IMR-90 (cell line): ENCODE data around the gene EPGN. TPM values are rescaled to one million over a fixed set of nuclear protein-coding genes. Genes with fewer than 3 reads are reported as not detected.

Experiments
- ATAC-seq: fragments of 200-7000 bp; cut with Tn5 transposase; 2 replicates; pipeline ENCODE4 v1.9.1; 2020; ENCODE audit warnings: low read depth, mild to moderate bottlenecking, moderate library complexity
- BruUV-seq: library from RNA; stranded (reverse); fragments of 400-500 nt; replicated peaks from 2 replicates; lab custom pipeline; 2021; lab: Mats Ljungman, UMichigan
- CTCF ChIA-PET: fragments of 300-600 bp; formaldehyde crosslinking; extraction: SDS; loops from one replicate; lab custom pipeline; 2021; ENCODE audit warnings: antibody characterized with exemption; lab: Yijun Ruan, JAX
- POLR2A ChIA-PET: fragments of 300-600 bp; sonication (Branson Sonifier 250); formaldehyde crosslinking; loops from one replicate; lab custom pipeline; 2022; ENCODE audit warnings: antibody characterized with exemption; ENCODE audit not compliant: unreplicated experiment; lab: Charles Lee
- DNase-seq: peaks from one replicate; pipeline ENCODE4 v3.0.0; 2013
- H2AFZ ChIP-seq: replicated peaks from 2 replicates; pipeline ENCODE3; 2013; ENCODE audit warnings: low read length, mild to moderate bottlenecking; ENCODE audit not compliant: poor library complexity
- H2AK5ac ChIP-seq: 2 replicates; pipeline ENCODE4 v1.6.1; 2013; ENCODE audit warnings: low read depth, low read length, inconsistent platforms
- H2AK9ac ChIP-seq: replicated peaks from 2 replicates; pipeline ENCODE3; 2013; ENCODE audit warnings: mild to moderate bottlenecking, low read depth, low read length, moderate library complexity; ENCODE audit not compliant: poor library complexity
- H2BK120ac ChIP-seq: 2 replicates; pipeline ENCODE4 v1.6.1; 2013; ENCODE audit warnings: low read depth, low read length, inconsistent platforms
- H2BK15ac ChIP-seq: 3 replicates; pipeline ENCODE4 v1.6.1; 2013; ENCODE audit warnings: low read depth, low read length, inconsistent platforms
- H2BK20ac ChIP-seq: 2 replicates; pipeline ENCODE4 v1.6.1; 2013; ENCODE audit warnings: low read depth, mild to moderate bottlenecking, inconsistent platforms, low read length, moderate library complexity
- H2BK5ac ChIP-seq: 2 replicates; pipeline ENCODE4 v1.6.1; 2013; ENCODE audit warnings: mild to moderate bottlenecking, low read depth, low read length, inconsistent platforms; ENCODE audit not compliant: poor library complexity, severe bottlenecking
- H3K14ac ChIP-seq: replicated peaks from 2 replicates; pipeline ENCODE4 v1.6.1; 2013; ENCODE audit warnings: low read depth, low read length, inconsistent platforms
- H3K18ac ChIP-seq: 2 replicates; pipeline ENCODE4 v1.6.1; 2013; ENCODE audit warnings: low read depth, low read length, control low read depth
- H3K23ac ChIP-seq: 2 replicates; pipeline ENCODE4 v1.6.1; 2013; ENCODE audit warnings: low read depth, low read length, inconsistent platforms
- H3K27ac ChIP-seq: 2 replicates; pipeline ENCODE4 v1.5.1; 2013; ENCODE audit warnings: mild to moderate bottlenecking, control low read depth, low read length; ENCODE audit not compliant: insufficient read depth
- H3K27me3 ChIP-seq: 2 replicates; pipeline ENCODE4 v1.6.1; 2013; ENCODE audit warnings: low read length; ENCODE audit not compliant: control insufficient read depth, insufficient read depth
- H3K36me3 ChIP-seq: 2 replicates; pipeline ENCODE4 v1.6.1; 2013; ENCODE audit warnings: low read length, mixed read lengths; ENCODE audit not compliant: control insufficient read depth, insufficient read depth
- H3K4ac ChIP-seq: 2 replicates; pipeline ENCODE4 v1.6.1; 2013; ENCODE audit warnings: low read depth, low read length, inconsistent platforms
- H3K4me1 ChIP-seq: 2 replicates; pipeline ENCODE4 v1.6.1; 2013; ENCODE audit warnings: low read length, mixed read lengths; ENCODE audit not compliant: control insufficient read depth, insufficient read depth
- H3K4me2 ChIP-seq: 2 replicates; pipeline ENCODE4 v1.6.1; 2013; ENCODE audit warnings: low read depth, mild to moderate bottlenecking, control low read depth, low read length, moderate library complexity
- H3K4me3 ChIP-seq: 2 replicates; pipeline ENCODE4 v1.5.1; 2013; ENCODE audit warnings: low read depth, mild to moderate bottlenecking, control low read depth, low read length, moderate library complexity; ENCODE audit not compliant: insufficient read depth
- H3K56ac ChIP-seq: 2 replicates; pipeline ENCODE4 v1.6.1; 2013; ENCODE audit warnings: low read length, inconsistent platforms; ENCODE audit not compliant: insufficient read depth; ENCODE audit errors: extremely low read depth
- H3K79me1 ChIP-seq, 2 experiments: 2 replicates each; pipeline ENCODE4 v1.6.1; 2013; ENCODE audit warnings: low read length in 2 of 2, inconsistent platforms in 1 of 2, low read depth in 1 of 2
- H3K9ac ChIP-seq: 2 replicates; pipeline ENCODE4 v1.6.1; 2013; ENCODE audit warnings: low read depth, low read length, control low read depth
- H3K9me1 ChIP-seq: 2 replicates; pipeline ENCODE4 v1.6.1; 2013; ENCODE audit warnings: low read length, inconsistent platforms; ENCODE audit not compliant: insufficient read depth
- H3K9me3 ChIP-seq: 2 replicates; pipeline ENCODE4 v1.6.1; 2013; ENCODE audit warnings: low read length; ENCODE audit not compliant: control insufficient read depth, insufficient read depth
- H4K20me1 ChIP-seq: 2 replicates; pipeline ENCODE4 v1.6.1; 2013; ENCODE audit warnings: low read length, inconsistent platforms; ENCODE audit not compliant: insufficient read depth
- H4K5ac ChIP-seq: 2 replicates; pipeline ENCODE4 v1.6.1; 2013; ENCODE audit warnings: mild to moderate bottlenecking, low read depth, low read length, control low read depth
- H4K8ac ChIP-seq, 2 experiments: 2 replicates each; pipeline ENCODE4 v1.6.1; 2013; ENCODE audit warnings: low read depth in 2 of 2, low read length in 2 of 2, control low read depth in 1 of 2, inconsistent platforms in 1 of 2
- H4K91ac ChIP-seq: 2 replicates; pipeline ENCODE4 v1.6.1; 2013; ENCODE audit warnings: low read depth, low read length, inconsistent platforms; ENCODE audit not compliant: insufficient read depth
- BHLHE40 ChIP-seq: fragments of 150-350 bp; IDR thresholded peaks from 2 replicates; pipeline ENCODE4 v1.6.1; 2016; ENCODE audit warnings: mild to moderate bottlenecking, low read depth, low read length
- ELK1 ChIP-seq: fragments of 150-350 bp; IDR thresholded peaks from 2 replicates; pipeline ENCODE4 v1.6.1; 2016; ENCODE audit warnings: low read depth, mild to moderate bottlenecking, low read length, moderate library complexity, borderline replicate concordance
- MAFK ChIP-seq: IDR thresholded peaks from 2 replicates; pipeline ENCODE4 v1.6.1; 2012; ENCODE audit warnings: low read depth, low read length, improper control_type of control experiment
- MXI1 ChIP-seq: IDR thresholded peaks from 2 replicates; pipeline ENCODE4 v1.6.1; 2012; ENCODE audit warnings: low read depth, mild to moderate bottlenecking, low read length, moderate library complexity, borderline replicate concordance
- NFE2L2 ChIP-seq: fragments of 150-350 bp; IDR thresholded peaks from 2 replicates; pipeline ENCODE4 v1.6.1; 2016; ENCODE audit warnings: low read depth, mild to moderate bottlenecking, low read length
- RCOR1 ChIP-seq: IDR thresholded peaks from 2 replicates; pipeline ENCODE4 v1.6.1; 2012; ENCODE audit warnings: mild to moderate bottlenecking, low read length, improper control_type of control experiment; ENCODE audit not compliant: insufficient replicate concordance
- RFX5 ChIP-seq: IDR thresholded peaks from 2 replicates; pipeline ENCODE4 v1.8.0; 2012; ENCODE audit warnings: low read depth, mild to moderate bottlenecking, low read length, moderate library complexity
- SMC3 ChIP-seq: fragments of 150-350 bp; IDR thresholded peaks from 2 replicates; pipeline ENCODE4 v1.6.1; 2016; ENCODE audit warnings: low read depth, mild to moderate bottlenecking, antibody characterized with exemption, low read length, moderate library complexity
- WGBS, 2 experiments: methylation state at CpG; one replicate each; pipeline versions ENCODE4 v1.1.5 to v1.1.7; 2013; ENCODE audit warnings: missing lambda C conversion rate in 2 of 2; ENCODE audit not compliant: insufficient read length in 1 of 2; ENCODE audit errors: extremely low coverage in 2 of 2; 5-methylcytosine and 5-hydroxymethylcytosine counted together
- dilution Hi-C: fragments of 300-500 bp; cut with HindIII; formaldehyde crosslinking; loops from one replicate; pipeline ENCODE4 v1.14.3; 2018; ENCODE audit warnings: low sequenced_read_pairs; ENCODE audit not compliant: unreplicated experiment
- in situ Hi-C: fragments of 300-500 bp; cut with MboI; formaldehyde crosslinking; loops from 3 replicates; pipeline ENCODE4 v1.14.3; 2019; ENCODE audit warnings: low sequenced_read_pairs, inconsistent platforms, mixed read lengths
- intact Hi-C: fragments of 100-400 bp; cut with micrococcal nuclease; formaldehyde crosslinking; loops from 2 replicates; pipeline ENCODE4 v1.10.0; 2022
- polyA plus RNA-seq, 3 experiments: library from polyadenylated mRNA; depleted of rRNA; stranded (reverse); fragments of >200 nt; gene quantifications; 2 replicates each; pipeline ENCODE4 v1.2.3, GENCODE V29; 2012; ENCODE audit warnings: low replicate concordance in 1 of 3
- total RNA-seq: library from RNA; depleted of rRNA; stranded (reverse); fragments of >200 nt; gene quantifications from 2 replicates; pipeline ENCODE4 v1.2.3, GENCODE V29; 2012
- TF ChIP-seq, protein P1 (sequence below): fragments of 150-350 bp; IDR thresholded peaks from 2 replicates; pipeline ENCODE4 v1.6.1; 2017; ENCODE audit warnings: mild to moderate bottlenecking, antibody characterized with exemption, low read length, low read depth

Gene EPGN
- total and polyA plus RNA-seq, 2 of the 4 experiments (the other 2 are of a cell fraction) = 0.18 TPM; not detected in 1

GRCh38 chr4:74258963-74259362, 49.3 kb upstream of the EPGN start:
- no peak overlapping the region for H3K4me2 ChIP-seq
- H4K20me1 ChIP-seq = no peaks in the 10 kb centered on the region
- TF ChIP-seq, protein P1, sequence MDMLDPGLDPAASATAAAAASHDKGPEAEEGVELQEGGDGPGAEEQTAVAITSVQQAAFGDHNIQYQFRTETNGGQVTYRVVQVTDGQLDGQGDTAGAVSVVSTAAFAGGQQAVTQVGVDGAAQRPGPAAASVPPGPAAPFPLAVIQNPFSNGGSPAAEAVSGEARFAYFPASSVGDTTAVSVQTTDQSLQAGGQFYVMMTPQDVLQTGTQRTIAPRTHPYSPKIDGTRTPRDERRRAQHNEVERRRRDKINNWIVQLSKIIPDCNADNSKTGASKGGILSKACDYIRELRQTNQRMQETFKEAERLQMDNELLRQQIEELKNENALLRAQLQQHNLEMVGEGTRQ = no peak
- no peak for TF ChIP-seq SMC3
- TF ChIP-seq BHLHE40 = no peak
- TF ChIP-seq MXI1 = no peak
- TF ChIP-seq MAFK = no peak
- TF ChIP-seq NFE2L2 = no peak
- no peak for TF ChIP-seq RCOR1
- TF ChIP-seq ELK1 = no peak
- TF ChIP-seq RFX5 = no peak
- no peak overlapping the region for H2BK120ac ChIP-seq
- intact Hi-C loops = no loop called here
- H3K9me1 ChIP-seq = no peaks in the 10 kb centered on the region
- H4K8ac ChIP-seq = no peak overlapping the region
- H2BK15ac ChIP-seq = no peak overlapping the region
- H3K14ac ChIP-seq = no peak overlapping the region
- H2AK9ac ChIP-seq = no peak overlapping the region
- H3K36me3 ChIP-seq = no peaks in the 10 kb centered on the region
- no peak overlapping the region for H2AFZ ChIP-seq
- H3K18ac ChIP-seq = no peak overlapping the region
- H3K4me1 ChIP-seq = no peaks in the 10 kb centered on the region
- no peak overlapping the region for H3K9ac ChIP-seq
- no peak overlapping the region for H2BK5ac ChIP-seq
- no peak overlapping the region for H2AK5ac ChIP-seq
- H3K27ac ChIP-seq = no peak overlapping the region
- ATAC-seq = no peak
- no peaks in the 10 kb centered on the region for H3K79me1 ChIP-seq
- BruUV-seq = no TSS peak
- dilution Hi-C loops = no loop called here
- H4K5ac ChIP-seq = no peak overlapping the region
- no peak overlapping the region for H4K91ac ChIP-seq
- no peak overlapping the region for H2BK20ac ChIP-seq
- peak; percentile 60 for DNase-seq
- ChIA-PET CTCF (no interaction called here), POLR2A (no interaction called here)
- H3K4me3 ChIP-seq = no peak overlapping the region
- no peaks in the 10 kb centered on the region for H3K9me3 ChIP-seq
- in situ Hi-C loops = no loop called here
- H3K23ac ChIP-seq = no peak overlapping the region
- H3K27me3 ChIP-seq = no peaks in the 10 kb centered on the region
- H3K56ac ChIP-seq = no peak overlapping the region
- no CpG with 5 or more reads among the region's 1 CpG for WGBS, 2 experiments
- no peak overlapping the region for H3K4ac ChIP-seq
